Mucosa of descending colon (tissue), 3 donors: ENCODE results near the gene XAF1. TPM values are rescaled to one million over a fixed set of nuclear protein-coding genes. Genes with fewer than 3 reads are reported as not detected.

Source experiments
- ATAC-seq: fragments of 200-7000 bp; cut with Tn5 transposase; one replicate; pipeline ENCODE4 v1.9.1; 2020; ENCODE audit warnings: mild to moderate bottlenecking, moderate library complexity
- DNase-seq, 3 donors: peaks; one replicate each; pipeline ENCODE4 v3.0.0-alpha.2; 2020
- H3K36me3 ChIP-seq: fragments of 200-600 bp; one replicate; pipeline ENCODE4 v1.8.0; 2021; ENCODE audit warnings: low read depth, mild to moderate bottlenecking
- H3K4me1 ChIP-seq: fragments of 200-600 bp; one replicate; pipeline ENCODE4 v1.8.0; 2021; ENCODE audit warnings: low read depth, mild to moderate bottlenecking
- H3K4me3 ChIP-seq: fragments of 200-600 bp; one replicate; pipeline ENCODE4 v1.8.0; 2021; ENCODE audit warnings: mild to moderate bottlenecking
- H3K9me3 ChIP-seq: fragments of 200-600 bp; one replicate; pipeline ENCODE4 v1.8.0; 2021; ENCODE audit warnings: mild to moderate bottlenecking
- CTCF ChIP-seq: fragments of 200-600 bp; IDR thresholded peaks from one replicate; pipeline ENCODE4 v1.8.0; 2022; ENCODE audit warnings: antibody characterized with exemption, mild to moderate bottlenecking
- intact Hi-C, 2 donors: fragments of 100-400 bp; cut with DNase I in 1 of 2; cut with micrococcal nuclease in 1 of 2; formaldehyde crosslinking; loops; one replicate each; pipeline versions ENCODE4 v1.11.0 to v1.11.1; 2022; cut with DNase I, micrococcal nuclease
- total RNA-seq, 3 donors: library from RNA; stranded (reverse); fragmentation: NEBNext Ultra II Directional in 2 of 3; extraction: Animal tissue kit (Norgen Biotek cat#: 25700) in 2 of 3; gene quantifications; one replicate each; pipeline versions ENCODE4 v1.2.1 to v1.2.4, GENCODE V29; 2021 to 2023
- donor health status: DM: no; HTN: no; CAD: no; lungs with moderate emphysema.
- donor health status: DM: no; HTN: no; CAD: no.
- donor health status: DM: no; HTN: yes; CAD: no.

XAF1 gene
- total RNA-seq, 3 donors from 2014 or later: 15.7 to 37.4 (median 25.4) TPM

DNA sequence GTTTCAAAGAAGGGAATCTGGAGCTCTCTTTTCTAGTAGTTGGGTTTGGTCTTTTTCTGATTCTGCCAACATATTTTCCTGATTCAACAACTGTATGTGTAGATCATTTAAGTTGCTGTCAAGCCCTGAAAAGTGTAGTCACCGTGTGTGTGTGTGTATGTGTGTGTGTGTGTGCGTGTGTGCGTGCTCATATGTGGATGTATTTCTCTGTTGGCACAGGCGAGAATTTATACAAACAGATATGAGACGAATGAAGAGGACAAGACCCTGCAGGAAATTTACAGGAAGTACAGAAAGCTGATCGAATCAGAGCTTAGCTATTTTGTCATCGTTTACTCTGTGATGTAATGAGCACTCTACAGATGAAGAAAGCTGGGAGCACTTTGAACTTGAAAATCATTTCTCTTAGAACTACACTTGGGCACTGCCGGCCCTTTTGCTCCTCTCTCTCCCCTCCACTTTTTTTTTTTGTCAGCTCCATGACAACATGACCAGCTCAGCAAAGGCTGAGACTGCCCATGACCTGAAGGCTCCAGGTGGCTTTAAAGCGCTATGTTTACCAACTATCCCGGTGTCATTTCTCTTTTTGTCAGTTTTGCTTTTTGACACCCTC, 31.3 kb downstream of the XAF1 start:
- H3K4me1 ChIP-seq: no peaks in the 10 kb centered on the region
- no peaks in the 10 kb centered on the region for H3K36me3 ChIP-seq
- H3K9me3 ChIP-seq: no peaks in the 10 kb centered on the region
- intact Hi-C loops: no loop called here
- H3K4me3 ChIP-seq: no peak overlapping the region
- no peak for TF ChIP-seq CTCF
- no peak for ATAC-seq
- no peak for DNase-seq

GRCh38 chr17:6789146-6789545, 33.3 kb downstream of the XAF1 start:
- intact Hi-C loops: no loop called here
- no peak overlapping the region for H3K4me3 ChIP-seq
- DNase-seq (no peak), ATAC-seq (no peak)
- TF ChIP-seq CTCF: no peak
- no peaks in the 10 kb centered on the region for H3K9me3 ChIP-seq
- no peaks in the 10 kb centered on the region for H3K36me3 ChIP-seq
- no peaks in the 10 kb centered on the region for H3K4me1 ChIP-seq

DNA sequence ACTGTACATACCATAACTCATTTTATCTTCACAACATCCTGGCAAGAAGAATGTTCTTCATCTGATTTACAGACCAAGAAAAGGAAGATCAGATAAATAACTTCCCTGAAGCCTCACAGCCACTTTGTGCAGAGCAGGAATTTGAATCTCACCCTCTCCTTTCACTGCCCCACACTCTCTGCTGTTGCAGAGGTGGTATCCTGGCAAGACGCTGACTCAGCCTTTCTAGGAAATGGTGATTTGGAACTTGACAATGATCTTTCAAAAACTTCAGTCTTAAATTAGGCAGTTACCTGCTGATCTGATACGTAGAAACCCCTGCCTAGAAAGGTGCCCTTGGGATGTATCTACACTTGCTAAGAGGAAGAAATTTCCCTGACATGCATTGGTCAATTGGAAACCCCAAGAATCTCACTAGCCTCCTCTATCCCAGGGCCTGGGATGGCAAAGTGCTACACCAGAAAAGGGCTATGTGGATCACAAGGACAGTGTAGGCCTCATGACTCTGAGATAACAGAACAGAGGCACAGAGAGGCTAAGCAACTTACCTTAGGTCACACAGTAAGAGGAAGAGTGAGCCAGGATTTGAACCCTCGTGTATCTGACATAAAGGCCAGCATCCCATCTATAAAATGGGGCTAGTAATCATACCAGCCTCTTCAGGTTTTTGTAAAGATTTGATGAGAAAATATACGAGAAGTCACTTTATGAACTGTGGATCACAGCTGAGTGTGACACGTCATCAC, 38.1 kb downstream of the XAF1 start:
- Histone ChIP-seq H3K36me3 (no peaks in the 10 kb centered on the region), H3K9me3 (no peaks in the 10 kb centered on the region), H3K4me1 (no peaks in the 10 kb centered on the region), H3K4me3 (no peak overlapping the region)
- intact Hi-C loops: no loop called here
- TF ChIP-seq CTCF: no peak
- ATAC-seq: no peak
- DNase-seq: no peak

- ATAC-seq (no peak), DNase-seq (no peak)
- Histone ChIP-seq H3K36me3 (no peaks in the 10 kb centered on the region), H3K9me3 (no peaks in the 10 kb centered on the region), H3K4me1 (no peaks in the 10 kb centered on the region), H3K4me3 (no peak overlapping the region)
- TF ChIP-seq CTCF: no peak
- intact Hi-C loops: no loop called here
Observed at GRCh38 chr17:6796017-6796886, 40.4 kb downstream of the XAF1 start.

DNA sequence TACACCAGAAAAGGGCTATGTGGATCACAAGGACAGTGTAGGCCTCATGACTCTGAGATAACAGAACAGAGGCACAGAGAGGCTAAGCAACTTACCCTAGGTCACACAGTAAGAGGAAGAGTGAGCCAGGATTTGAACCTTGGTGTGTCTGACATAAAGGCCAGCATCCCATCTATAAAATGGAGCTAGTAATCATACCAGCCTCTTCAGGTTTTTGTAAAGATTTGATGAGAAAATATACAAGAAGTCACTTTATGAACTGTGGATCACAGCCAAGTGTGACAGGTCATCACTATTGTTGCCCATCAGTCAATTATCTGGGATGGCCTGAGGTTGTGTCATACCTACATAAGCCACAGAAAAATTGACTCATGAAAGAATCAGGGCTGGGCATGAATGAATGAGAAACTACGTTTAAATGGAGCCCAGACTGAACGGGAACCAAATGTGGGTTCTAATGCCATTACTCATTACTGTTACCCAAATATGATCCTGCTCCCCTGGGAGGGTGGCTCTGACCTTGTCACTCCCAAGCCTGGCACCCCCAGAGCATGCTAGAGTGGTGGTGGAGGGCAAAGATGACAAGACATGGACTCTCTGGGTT, 41.1 kb downstream of the XAF1 start:
- H3K9me3 ChIP-seq: no peaks in the 10 kb centered on the region
- H3K4me1 ChIP-seq: no peaks in the 10 kb centered on the region
- no peaks in the 10 kb centered on the region for H3K36me3 ChIP-seq
- intact Hi-C loops: no loop called here
- ATAC-seq: no peak
- no peak for DNase-seq
- H3K4me3 ChIP-seq: no peak overlapping the region
- TF ChIP-seq CTCF: no peak
